Measurements from ENCODE around the gene CSDE1.
"Not testable (repeated sequence)": the region's sequence is repeated elsewhere in the genome, so short reads cannot be mapped to it uniquely, and the experiment has no call there.

Gene CSDE1
- total RNA-seq: 845 to 964 reads per million in 2 experiments

- DNase-seq (ENCODE audit: low read depth): peak; percentile 95
These were observed at the start of gene CSDE1 for GRCh38 chr1:114757455-114758255. TSS of gene CSDE1 (minus strand) at chr1:114757984. CDS start at chr1:114739890, 18,094 bp downstream.

DNA sequence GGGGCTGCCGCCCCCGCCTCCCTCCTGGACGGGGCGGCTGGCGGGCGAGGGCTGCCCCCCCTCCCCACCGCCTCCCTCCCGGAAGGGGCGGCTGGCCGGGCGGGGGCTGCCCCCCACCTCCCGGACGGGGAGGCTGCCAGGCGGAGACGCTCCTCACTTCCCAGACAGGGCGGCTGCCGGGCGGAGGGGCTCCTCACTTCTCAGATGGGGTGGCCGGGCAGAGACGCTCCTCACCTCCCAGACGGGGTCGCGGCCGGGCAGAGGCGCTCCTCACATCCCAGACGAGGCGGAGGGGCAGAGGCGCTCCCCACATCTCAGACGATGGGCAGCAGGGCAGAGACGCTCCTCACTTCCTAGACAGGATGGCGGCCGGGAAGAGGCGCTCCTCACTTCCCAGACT lies 46.7 kb upstream of the CSDE1 start:
- DNase-seq (ENCODE audit: low read depth): not testable (repeated sequence)

DNA sequence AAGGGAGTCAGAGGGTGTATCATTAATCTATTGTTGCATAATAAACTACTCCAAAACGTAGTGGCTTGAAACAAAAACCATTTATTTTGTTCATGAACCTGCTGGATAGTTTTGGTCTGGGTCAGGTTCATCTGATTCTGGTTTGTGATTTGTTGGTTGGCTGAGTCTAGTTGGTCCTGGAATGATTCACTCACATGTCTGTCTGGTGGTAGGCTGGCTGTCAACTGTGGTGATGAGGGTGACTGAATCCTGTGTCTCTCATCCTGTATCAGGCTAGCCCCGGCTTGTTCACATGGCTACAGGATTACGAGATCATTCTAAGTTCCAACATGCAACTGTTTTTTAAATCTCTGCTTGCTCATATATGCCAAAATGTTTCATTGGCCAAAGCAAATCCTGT lies 45.2 kb upstream of the CSDE1 start:
- no peak for DNase-seq (ENCODE audit: low read depth)

DNA sequence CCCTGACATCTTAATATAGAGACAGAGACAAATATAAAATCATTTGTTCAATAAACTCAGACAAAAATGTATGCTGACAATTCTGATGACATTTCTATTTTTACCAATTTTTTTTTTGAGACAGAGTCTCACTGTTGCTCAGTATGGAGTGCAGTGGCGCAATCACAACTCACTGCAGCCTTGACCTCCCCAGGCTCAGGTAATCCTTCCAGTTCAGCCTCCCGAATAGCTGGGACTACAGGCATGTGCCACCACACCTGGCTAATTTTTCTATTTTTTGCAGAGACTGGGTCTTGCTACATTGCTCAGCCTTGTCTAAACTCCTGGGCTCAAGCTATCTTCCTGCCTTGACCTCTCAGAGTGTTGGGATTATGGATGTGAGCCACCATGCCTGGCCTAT lies 36.3 kb upstream of the CSDE1 start:
- DNase-seq (ENCODE audit: low read depth): no peak

DNA sequence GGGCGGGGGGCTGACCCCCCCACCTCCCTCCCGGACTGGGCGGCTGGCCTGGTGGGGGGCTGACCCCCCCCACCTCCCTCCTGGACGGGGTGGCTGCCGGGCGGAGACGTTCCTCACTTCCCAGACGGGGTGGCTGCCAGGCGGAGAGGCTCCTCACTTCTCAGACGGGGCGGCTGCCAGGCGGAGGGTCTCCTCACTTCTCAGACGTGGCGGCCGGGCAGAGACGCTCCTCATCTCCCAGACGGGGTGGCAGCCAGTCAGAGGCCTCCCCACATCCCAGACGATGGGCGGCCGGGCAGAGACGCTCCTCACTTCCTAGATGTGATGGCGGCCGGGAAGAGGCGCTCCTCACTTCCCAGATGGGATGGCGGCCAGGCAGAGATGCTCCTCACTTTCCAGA lies 32.8 kb upstream of the CSDE1 start:
- DNase-seq (ENCODE audit: low read depth): not testable (repeated sequence)

DNA sequence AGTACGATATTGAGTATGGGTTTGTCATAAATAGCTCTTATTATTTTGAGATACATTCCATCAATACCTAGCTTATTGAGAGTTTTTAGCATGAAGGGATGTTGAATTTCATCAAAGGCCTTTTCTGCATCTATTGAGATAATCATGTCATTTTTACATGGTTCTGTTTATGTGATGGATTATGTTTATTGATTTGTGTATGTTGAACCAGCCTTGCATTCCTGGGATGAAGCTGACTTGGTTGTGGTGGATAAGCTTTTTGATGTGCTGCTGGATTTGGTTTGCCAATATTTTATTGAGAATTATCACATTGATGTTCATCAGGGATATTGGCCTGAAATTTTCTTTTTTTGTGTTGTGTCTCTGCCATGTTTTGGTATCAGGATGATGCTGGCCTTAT lies 28.7 kb upstream of the CSDE1 start:
- not testable (repeated sequence) for DNase-seq (ENCODE audit: low read depth)

DNA sequence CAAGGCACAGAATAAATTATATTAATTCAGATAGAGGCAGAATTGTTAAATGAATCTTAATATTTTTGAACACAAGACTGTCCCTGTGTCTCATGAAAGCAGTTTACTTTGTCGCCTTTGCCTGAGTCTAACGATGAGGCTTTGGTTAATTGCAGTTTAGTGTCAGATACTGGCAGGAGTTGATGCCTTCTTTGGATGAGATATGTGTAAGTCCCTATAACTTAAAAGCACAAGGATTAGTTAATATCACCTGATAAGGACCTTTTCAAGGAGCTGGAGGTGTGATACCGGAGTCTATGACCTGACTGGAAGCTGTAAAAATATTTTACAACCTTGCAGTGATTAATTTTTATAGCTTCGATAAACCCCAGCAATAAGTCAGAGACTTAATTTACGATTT lies 24.7 kb upstream of the CSDE1 start:
- DNase-seq (ENCODE audit: low read depth): no peak

DNA sequence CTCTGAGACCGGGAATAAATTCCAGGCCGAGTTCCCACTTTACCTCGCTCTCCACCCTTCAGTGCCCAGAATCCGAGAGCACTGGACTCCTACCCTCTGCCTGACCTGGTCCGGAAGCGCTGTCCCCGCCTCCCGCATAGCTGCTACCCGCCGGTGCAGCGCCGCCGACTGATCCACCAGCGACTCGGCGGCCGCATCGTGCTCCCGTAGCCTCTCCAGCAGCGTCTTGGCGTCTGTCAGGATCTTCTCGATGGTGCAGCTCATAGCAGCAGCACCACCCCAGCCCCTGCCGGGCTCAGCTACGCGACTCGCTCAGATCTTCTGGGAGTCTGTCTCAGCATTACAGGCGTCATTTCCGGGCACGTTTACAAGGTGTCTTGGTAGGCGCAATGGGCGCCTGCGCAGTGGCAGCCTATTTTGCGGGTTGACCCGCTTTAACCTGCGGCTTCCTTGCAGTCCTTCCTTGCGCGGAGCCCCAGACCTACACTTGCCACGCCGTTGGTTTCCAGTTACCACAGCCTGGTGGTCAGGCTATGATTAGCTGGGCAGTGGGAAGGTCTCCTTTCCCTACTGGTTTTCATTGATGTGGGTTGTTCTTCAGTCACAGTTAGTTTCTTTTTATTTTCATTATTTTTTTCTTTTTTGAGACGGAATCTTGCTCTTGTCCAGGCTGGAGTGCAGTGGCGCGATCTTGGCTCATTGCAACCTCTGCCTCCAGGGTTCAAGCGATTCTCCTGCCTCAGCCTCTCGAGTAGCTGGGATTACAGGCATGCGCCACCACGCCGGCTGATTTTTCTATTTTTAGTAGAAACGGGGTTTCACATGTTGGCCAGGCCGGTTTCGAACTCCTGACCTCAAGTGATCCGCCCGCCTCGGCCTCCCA lies 22.8 kb upstream of the CSDE1 start, which contains the start of gene SIKE1:
SIKE1 (minus strand) TSS at position 342 of the 883 bp plus-strand sequence; CDS start at position 264, 78 bp downstream.
- DNase-seq (ENCODE audit: low read depth): peak; percentile 92

DNA sequence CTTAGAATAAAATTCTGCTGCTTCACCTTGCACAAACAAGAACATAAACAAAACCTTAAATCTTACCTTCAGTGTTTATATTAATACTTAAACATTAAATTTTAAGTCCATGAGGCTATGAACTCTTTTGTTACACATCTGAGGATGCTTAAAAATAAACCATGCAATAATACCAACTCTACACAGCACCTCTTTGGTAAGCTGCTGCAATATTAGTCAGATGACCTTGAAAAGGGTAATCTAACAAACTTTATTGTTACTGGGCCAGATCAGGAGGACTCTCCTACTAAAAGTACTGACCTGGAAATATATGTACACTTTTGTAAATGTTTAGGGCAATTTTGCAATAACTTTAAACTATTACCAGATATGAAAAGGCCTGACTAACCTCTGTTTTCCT lies 21.9 kb upstream of the CSDE1 start:
- no peak for DNase-seq (ENCODE audit: low read depth)

- DNase-seq (ENCODE audit: low read depth): not testable (repeated sequence)
These were observed 18.9 kb upstream of the CSDE1 start for GRCh38 chr1:114776726-114777125.

DNA sequence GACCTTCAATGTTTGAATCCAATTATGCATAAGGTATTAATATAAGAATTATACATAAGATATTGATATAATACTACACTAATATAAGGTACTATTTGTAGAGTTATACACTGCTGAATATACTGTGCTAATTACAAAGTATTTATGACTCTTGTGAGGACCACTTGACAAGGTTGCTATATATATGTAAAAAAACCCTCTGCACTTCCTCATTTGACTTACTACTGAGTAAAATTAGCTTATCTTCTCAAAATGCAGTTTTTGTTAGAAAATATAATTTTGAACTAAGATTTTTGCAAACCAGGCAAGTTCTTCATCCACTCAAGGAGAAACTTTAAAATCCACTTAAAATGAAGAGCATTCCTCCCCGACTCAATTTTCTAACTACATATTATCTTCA lies 14.2 kb upstream of the CSDE1 start:
- DNase-seq (ENCODE audit: low read depth): no peak

DNA sequence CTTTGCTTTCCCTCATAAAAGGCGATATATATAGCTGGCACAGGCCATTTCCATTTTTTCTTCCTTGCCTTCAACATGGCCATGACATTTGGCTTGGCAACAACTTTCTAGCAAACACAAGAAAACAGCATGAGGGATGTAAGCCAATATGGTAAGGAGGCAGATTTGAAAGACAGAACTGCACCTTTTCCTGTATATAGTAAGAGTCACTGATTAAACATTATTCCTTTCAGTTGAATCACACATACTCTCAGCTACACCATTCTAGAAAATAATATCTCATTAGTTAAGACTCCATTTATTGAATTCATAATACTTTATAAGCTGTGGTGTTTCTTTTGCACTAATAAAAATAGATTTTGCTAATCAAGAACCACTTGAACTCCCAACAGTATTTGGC lies 13.2 kb upstream of the CSDE1 start:
- no peak for DNase-seq (ENCODE audit: low read depth)

DNA sequence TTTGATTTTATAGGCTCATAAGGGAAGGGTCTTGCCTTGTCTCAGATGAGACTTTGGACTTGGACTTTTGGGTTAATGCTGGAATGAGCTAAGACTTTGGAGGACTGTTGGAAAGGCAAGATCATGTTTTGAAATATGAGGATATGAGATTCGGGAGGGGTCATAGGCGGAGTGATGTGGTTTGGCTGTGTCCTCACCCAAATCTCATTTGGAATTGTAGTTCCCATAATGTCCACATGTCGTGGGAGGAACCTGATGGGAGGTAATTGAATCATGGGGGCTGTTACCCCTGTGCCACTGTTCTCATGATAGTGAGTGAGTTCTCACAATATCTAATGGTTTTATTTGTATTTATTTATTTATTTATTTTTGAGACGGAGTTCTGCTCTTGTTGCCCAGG lies 6.9 kb upstream of the CSDE1 start:
- no peak for DNase-seq (ENCODE audit: low read depth)

DNA sequence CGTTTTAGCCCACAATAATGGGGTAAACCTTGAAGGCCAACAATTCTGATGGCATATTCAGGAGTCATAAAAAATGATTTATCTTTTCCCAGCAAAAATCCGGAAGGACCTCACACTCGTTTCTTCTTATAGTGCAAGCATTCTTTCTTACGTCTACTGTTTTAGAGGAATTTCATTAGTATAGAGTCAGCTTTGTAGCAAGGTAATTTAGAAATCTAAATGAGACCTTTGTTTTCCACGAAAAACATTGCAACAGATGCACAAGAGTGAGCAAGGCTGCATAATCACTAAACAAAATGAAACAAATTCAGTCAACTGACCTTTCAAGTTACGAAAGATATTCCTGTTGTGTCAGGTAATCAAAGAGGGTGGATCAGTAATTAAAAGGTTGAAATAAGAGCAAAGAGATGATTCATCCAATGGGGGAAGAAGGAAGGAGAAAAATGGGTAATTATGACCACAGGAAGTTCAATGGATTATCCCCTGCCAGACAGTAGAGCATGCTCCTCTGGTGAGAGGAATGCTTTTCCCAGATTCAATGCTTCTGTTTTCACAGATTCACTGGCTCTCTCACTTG lies 560 bp upstream of the CSDE1 start:
- no peak for DNase-seq (ENCODE audit: low read depth)

DNA sequence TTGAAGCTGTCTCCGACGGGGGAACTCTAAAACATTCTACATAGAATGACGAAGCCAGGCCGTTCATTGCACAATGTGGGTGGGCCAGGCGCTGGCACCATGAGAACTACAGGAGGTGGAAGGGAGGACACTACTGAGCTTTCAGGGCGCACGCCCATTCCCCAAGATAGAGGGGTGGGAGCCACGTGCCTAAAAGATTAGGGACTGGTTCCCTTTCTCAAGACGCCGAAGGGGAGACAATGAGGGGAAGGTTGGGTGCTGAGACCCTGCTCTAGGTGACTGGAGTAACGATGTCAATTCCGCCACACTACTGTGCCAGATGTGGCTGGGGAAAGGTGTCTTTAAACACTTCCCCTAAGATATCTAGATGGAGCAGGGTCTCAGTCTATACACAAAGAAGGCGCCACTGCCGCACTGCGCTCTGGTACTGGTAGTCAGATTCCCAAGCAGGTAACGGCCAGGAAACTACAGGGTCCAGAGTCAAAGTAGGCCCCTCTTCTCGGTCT lies 782 bp downstream of the CSDE1 start:
- no peak for DNase-seq (ENCODE audit: low read depth)

DNA sequence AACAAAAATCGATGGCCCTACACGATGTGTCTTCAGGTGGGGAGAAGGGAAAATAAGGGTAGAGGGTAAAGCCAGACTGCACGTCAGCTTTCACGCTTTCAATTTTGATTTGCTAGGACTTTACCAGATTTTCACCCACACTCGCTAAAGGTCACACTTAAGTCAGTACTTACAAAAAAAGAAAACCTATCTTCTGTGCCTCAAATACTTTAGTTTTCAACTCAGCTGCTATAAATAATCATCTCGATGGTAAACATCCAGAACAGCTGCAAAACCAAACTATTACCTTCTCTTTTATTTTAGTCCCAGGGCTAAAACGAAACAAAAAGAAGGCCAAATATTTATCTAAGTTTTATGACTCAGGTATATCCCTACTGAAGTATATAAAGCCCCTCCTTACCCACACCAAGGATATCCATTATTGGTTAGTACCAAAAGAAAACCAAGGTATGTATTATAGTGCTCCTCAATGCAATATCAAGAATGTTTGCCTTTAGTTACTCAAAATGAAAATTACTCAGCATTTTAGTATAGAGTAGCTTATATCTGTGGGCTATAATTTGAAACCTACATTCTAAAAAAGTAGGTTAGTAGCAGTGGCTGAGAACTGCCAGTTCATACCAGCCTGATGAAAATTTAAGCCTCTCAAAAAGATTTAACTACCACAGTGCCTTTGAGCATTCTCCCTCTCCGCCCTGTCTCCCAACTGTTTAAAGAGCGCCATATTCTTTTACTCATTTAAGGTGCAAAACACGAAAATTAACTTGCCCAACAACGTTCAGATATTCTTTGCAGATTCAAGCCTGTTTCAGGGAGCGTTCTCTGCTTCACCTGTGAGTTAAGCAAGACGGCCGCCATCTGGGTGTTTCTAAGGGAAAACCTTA lies 1.5 kb downstream of the CSDE1 start:
- no peak for DNase-seq (ENCODE audit: low read depth)

GRCh38 chr1:114755006-114755931 lies 2.5 kb downstream of the CSDE1 start:
- no peak for DNase-seq (ENCODE audit: low read depth)

DNA sequence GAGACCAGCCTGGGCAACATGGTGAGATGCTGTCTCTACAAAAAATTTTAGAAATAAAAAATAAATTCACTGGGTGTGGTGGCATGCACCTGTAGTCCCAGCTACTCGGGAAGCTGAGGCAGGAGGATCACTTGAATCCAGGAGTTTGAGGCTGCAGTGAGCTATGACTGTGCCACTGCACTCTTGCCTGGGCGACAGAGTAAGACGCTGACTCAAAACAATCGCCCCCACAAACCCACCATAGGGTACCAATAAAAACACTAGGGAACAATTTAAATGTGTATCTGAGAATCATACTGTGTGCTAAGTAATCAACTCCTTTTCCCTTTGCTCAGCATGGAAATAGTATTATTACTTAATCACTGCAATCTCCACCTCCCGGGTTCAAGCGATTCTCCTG lies 4.1 kb downstream of the CSDE1 start:
- not testable (repeated sequence) for DNase-seq (ENCODE audit: low read depth)

GRCh38 chr1:114753143-114753542 lies 4.6 kb downstream of the CSDE1 start:
- no peak for DNase-seq (ENCODE audit: low read depth)

DNA sequence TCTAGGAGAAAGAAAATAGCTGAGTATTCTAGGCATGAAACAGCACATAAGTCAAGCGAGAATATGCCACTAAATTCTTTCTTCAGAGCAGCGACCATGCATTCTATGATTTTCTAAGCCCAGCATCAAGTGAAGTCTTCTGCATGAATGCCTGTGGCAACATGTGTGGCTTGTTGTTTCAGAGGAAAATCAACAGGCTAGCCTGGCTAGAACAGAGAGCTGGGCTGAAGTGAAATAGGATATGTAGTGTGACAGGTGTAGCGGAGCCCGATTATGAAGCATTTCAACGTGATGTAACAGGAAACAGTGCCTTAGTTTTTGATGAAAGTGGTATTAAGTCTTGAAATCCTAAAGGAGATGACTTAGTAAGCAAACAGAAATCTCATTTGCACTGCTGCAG lies 7.0 kb downstream of the CSDE1 start:
- no peak for DNase-seq (ENCODE audit: low read depth)

Measured in T follicular helper cell (primary cell).